Dedifferentiated amniotic fluid mesenchymal stem cell (primary cell): Measurements from ENCODE around the gene WNK1.
"Not testable (repeated sequence)": the region's sequence is repeated elsewhere in the genome, so short reads cannot be mapped to it uniquely, and the experiment has no call there.

Experiments used
- DNase-seq: peaks from one replicate; pipeline ENCODE4 v3.0.0-alpha.2; 2016; ENCODE audit errors: extremely low spot score

The WNK1 gene

DNA sequence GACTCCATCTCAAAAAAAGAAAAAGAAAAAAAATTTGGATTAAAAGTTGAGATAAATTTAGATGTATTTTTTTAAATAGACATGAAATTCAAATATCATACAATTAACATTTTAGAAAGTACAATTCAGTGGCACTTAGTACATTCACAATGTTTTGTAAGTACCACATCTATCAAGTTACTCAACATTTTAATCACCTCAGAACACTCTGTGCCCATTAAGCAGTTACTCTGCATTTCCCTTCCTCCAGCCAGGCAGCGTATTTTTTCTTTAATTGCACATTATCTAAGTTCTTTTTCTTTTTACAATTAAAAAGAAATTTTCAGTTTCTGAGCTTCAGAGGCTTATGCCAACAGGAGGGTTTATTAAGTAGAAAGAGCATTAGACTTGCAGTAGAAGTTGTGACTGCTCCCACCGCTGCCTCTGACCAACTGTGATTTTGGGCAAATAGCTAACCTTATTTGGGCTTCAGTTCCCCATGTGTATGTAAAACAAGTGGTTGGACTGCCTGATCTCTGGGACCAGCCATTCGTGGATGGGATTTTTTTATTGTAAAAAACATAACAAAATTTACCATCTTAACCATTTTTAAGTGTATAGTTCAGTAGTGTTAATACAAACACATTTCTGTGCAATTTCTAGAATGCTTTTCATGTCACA is 65.7 kb downstream of the WNK1 start:
- DNase-seq = no peak

DNA sequence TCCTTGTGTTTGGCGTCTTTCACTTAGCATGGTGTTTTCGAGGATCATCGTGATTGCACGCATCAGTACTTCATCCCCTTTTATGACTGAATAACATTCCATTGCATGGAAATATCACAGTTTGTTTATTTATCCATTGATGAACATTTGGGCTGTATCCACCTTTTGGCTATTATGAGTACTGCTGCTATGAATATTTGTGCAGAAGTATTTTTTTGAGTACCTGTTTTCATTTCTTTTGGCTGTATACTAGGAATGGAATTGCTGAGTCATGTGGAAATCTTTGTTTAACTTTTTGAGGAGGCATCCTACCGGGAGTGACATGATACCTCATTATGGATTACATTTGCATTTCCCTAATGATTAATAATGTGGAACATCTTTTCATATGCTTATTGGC is 66.4 kb downstream of the WNK1 start:
- no peak for DNase-seq

DNA sequence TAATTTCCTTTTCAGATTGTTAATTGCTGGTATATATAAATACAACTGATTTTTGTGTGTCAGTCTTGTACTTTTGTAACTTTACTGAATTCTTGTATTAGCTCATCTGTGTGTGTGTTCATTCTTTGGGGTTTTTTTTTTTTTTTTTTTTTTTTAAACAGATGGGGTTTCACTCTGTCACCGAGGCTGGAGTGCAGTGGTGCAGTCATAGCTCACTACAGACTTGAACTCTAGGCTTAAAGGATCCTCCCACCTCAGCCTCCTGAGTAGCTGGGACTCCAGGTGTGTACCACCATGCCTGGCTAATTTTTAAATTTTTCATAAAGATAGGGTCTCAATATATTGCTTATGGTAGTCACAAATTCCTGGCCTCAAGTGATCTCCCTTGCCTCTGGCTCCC is 68.0 kb downstream of the WNK1 start:
- no peak for DNase-seq

DNA sequence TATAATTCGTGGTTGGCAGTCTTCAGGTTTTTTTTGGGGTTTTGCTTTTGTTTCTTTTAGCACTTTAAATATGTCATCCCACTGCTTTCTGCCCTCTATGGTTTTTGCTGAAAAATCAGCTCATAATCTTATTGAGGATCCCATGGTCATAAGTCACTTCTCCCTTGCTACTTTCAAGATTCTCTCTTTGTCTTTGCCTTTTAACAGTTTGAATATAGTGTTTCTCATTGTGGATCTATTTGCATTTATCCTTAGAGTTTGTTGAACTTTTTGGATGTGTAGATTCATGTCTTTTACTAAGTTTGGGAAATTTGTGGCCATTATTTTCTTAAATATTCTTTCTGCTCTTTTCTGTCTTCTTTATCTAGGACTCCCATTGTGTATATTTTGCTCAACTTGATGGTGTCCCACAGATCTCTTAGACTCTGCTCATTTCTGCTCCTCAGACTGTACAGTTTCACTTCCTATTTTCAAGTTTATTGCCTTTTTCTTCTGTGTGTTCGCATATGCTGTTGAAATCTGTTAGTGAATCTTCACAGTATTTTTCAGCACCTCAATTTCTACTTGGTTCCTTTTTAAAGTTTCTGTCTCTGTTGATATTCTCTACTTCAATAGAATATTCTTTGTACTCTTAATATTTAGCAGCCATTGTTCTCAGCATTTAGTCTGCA is 70.8 kb downstream of the WNK1 start:
- no peak for DNase-seq

DNA sequence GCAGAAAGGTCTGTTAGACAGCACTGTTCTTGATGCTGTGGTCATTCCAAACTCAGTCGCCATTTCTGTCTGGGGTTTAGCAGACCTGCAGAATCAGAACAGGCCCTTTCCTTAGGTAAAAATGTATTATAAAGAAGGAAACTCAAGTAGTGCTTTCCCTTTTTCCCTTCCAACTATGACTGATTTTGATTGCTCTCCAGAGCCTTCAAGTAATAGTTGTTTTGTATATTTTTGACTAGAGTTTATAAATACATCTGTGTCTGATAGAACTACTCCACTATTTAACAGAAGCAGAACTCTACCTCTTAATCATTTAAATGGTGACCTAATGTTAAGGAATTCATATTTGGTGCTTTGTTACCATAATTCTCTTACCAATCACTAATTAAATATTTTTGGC is 74.0 kb downstream of the WNK1 start:
- DNase-seq = no peak

DNA sequence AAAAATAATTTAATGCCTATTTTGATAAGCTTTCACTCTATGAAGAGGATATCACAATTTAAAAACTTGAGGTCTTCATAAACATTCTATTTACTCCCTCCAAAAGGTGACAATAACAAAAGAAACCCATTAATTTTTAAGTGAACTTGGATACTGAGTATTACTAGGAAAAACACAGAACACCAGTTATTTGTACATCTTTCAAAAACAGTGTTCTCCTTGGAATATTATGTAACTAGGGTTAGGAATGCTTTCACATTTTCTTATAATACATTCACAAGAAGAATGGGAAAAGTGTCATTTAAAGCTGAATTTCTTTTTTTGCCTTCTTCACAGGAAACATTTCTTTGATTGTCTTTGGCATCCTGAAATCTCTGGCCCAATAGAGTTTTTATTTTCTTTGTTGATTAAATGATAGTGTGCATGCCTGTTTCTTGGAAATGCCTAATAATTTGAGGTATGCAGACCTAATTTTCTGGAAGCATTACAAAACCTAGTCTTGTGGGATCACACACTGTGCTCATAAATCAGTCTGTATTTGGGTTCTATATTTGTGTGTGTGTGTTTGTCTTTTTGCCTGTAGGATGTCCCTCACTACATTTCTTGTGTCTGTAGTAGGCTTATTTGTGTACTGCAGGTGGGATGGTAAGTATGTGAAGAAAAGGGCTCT is 76.5 kb downstream of the WNK1 start:
- no peak for DNase-seq

DNA sequence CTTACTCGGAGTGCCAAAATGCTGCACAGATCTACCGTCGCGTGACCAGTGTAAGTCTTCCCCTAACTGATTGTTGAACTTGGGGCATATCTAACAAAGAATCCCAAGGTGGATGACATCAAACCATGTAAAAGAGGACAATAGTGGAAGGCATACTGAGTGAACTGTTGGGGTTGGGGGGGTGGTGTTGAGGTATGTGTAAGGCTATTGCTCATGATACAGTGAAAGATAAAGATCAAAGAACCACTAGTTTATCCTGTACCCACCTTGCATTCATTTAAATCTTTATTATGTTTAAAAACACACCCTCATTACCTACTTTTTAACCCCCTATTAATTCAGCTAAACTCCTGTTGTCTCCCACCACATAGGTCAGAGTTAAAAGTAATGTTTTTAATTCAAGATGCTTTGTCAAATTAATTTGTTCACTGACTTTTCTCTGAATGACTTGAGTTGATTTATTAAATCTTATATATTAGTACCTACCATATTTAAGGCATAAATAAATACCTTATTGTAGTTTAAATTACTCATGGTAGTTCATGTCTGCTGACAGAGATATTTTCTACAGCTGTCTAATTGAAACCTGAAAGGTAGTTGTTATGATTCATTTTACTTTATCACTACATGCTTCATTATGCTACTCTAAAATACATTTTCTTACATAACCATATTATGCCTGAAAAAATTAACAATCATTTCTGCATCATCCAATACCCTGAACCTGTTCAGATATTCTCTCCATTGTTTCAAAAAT is 77.9 kb downstream of the WNK1 start:
- DNase-seq = no peak

DNA sequence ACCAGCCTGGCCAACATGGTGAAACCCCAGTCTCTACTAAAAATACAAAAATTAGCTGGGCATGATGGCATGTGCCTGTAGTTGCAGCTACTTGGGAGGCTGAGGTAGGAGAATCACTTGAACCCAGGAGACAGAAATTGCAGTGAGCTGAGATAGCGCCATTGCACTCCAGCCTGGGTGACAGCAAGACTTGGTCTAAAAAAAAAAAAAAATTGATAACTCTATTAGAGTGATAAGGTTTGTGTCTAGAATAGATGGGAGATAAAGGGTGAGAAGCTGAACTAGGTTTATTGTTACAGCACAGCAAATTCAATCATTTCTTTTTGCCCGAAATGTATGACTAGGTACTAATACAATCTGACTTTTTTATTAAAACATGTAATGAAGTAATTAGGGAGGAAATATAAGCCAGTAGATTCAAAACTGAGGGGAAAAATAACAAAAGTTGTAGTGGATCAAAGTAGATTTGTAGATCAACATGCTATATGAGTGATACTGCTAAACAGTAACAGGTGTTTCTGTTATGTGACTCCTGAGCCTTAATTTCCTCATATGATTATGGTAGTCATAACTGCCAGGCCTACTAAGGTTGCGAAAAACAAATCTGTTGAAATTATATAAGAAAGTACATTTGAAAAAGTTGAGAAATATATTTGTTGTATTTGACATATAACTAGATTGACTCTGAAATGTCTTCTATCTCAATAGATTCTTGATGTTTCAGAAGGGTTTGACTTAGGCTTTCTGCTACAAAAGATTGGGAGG is 83.6 kb downstream of the WNK1 start:
- no peak for DNase-seq

DNA sequence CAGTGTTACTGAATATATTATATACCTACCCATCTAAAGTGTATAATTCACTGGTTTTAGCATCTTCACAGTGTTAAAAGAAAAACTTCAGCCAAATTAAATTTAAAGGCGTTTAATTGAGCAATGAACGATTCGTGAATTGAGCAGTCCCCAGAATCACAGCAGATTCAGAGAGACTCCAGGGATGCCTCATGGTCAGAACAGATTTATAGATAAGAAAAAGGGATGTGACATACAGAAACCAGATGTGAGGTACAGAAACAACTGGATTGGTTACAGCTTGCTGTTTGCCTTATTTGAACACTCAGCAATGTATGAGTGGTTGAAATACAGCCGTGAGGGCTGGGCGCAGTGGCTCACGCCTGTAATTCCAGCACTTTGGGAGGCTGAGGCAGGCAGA is 84.6 kb downstream of the WNK1 start:
- no peak for DNase-seq

DNA sequence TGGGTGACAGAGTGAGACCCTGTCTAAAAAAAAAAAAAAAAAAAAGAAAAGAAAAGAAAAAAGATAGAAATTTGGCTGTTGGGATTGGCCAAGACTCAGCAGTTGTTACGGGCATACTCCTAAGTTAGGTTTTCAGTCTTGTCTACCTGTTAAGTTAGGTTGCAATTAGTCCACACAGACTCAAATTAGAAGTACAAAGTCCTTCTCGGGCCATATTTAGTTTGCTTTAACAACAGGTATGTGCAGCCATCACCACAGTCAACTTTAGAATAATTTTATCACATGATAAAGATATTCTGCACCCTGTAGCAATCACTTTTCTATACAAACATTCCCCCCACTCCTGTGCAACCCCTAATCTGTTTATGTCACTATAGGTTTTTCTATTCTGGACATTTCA is 85.2 kb downstream of the WNK1 start:
- DNase-seq = no peak

DNA sequence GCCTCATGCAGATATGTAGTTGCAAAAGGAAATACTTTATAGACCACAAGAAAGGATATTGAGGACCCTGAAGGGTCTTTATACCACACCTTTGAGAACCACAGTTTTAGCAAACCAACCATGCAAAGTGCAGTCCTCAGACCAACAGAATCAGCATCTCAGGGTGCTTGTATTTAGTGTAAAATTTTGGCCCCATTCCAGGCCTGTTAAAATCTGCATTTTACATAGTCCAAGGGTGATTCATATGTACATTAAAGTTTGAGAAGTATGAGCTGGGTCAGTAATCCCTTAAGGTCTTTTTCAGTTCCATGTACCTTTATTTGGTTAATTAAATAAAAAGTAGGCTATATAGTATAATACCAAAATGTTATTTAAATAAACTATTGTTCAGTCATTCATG is 91.2 kb downstream of the WNK1 start:
- DNase-seq = no peak

DNA sequence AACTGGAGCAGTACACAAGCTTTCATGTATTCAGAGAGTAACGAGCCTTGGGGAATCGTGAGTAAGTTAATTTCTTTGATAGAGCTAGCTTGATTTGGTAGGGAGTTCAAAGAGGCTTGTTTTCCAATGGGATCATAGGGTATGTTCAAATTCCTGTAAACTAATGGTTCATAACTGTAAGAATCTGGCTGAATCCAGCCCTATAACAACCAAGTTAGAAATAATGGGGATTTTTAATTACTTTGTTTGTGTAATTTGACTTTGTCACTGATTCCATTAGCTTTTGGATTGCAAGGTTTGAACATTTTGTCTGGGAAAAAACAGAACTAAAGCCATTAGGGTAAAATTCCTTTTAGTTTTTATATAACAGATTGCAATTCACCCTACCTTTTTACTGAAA is 94.0 kb downstream of the WNK1 start:
- no peak for DNase-seq

DNA sequence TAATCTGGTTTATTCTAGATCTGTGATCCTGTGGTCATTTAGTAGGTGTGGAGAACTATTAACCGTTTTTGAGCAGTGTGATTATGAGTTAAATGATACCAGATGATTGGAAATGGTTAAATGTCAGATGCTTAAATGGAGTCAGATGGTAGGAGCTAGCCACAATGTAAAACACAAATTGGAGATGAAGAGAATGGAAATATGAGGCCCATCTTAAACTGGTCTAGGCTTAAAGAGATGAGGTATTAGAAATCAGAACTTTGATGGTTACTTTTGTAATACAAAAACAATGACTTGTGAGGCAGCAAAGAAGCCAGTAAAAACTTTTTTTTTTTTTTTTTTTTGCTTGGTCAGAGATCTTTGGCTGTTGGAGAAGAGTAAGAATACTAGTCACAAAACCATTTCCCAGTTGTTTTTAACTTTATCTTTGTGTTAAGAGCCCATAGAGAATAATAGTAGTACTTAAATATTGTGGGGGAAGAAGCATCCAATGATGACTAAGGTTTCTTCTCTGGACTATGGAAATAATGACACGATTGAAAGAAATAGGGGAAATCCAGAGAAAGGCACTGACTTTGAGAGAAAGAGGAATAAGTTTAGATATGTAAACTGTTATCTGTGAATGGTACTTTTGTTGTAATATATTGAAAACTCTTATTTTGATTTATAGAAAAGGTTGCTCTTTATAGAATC is 95.9 kb downstream of the WNK1 start:
- no peak for DNase-seq

DNA sequence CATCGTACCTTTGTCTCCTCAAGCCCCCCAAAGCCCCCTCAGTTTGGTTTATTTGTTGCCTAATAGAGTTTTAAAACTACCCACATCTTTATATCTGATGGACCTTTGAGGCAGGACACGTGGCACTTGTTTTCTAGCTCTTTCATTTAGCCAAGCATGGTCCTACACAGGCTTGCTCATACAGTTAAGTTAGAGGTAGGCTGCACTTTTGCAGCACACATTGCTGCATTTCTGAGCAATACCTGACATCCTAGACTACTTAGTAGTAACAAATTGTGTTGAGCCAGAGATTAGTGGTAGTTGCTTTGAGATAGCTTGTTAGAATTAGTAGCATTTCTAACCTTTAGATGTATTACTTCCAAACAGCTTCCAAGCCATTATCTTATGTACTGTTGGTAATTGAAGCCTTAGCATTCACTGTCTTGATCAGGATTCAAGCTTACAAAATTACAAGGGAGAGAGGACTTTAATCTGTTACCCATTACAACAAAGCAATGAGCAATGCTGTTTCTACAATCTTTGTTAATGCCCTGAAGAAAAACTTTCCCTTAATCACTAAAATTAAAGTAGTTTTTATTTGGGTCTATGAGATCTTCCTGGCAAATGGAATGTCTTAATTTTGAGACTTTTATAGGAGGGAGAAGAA is 96.6 kb downstream of the WNK1 start:
- no peak for DNase-seq

DNA sequence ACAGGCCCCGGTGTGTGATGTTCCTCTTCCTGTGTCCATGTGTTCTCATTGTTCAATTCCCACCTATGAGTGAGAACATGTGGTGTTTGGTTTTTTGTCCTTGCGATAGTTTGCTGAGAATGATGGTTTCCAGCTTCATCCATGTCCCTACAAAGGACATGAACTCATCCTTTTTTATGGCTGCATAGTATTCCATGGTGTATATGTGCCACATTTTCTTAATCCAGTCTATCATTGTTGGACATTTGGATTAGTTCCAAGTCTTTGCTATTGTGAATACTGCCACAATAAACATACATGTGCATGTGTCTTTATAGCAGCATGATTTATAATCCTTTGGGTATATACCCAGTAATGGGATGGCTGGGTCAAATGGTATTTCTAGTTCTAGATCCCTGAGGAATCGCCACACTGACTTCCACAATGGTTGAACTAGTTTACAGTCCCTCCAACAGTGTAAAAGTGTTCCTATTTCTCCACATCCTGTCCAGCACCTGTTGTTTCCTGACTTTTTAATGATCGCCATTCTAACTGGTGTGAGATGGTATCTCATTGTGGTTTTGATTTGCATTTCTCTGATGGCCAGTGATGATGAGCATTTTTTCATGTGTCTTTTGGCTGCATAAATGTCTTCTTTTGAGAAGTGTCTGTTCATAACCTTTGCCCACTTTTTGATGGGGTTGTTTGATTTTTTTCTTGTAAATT is 97.5 kb downstream of the WNK1 start:
- not testable (repeated sequence) for DNase-seq

DNA sequence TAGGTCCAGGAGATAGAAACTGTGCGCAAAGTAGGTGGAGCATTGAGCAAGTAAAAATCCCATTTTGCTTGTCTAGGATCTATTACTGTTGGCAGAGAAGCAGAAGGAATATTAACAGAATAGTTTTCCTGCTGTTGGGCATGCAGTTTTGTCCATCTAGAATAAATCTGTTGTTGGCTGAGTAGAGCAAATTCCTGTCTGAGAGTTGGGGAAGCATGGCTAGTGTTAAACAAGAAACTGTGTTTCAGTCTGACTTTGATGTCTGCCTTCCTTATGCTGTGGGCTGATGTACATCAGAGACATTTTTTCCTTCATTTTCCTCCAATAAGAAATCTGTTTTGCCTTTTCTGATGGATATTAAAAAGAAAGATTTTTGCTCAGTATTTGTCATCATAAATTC is 99.0 kb downstream of the WNK1 start:
- DNase-seq = peak; percentile 61

DNA sequence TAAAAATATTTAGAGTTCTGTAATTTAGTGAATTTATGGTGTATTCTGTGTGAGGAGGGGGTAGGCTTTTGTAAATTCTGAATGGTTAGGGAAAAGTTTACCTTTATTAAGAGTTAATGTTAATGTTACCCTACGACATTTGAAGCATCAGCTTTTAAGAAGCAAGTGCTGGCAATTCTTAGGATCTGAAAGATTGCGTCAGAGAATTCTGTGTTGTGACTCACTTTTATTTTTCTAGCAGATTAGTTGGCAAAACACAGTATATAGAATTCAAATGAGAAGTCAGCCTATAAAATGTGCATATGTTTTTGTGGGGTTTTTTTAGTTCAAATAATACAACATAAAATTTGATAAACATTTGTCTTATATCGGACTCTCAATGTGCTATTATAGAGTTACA is 99.5 kb downstream of the WNK1 start:
- peak; percentile 88 for DNase-seq

DNA sequence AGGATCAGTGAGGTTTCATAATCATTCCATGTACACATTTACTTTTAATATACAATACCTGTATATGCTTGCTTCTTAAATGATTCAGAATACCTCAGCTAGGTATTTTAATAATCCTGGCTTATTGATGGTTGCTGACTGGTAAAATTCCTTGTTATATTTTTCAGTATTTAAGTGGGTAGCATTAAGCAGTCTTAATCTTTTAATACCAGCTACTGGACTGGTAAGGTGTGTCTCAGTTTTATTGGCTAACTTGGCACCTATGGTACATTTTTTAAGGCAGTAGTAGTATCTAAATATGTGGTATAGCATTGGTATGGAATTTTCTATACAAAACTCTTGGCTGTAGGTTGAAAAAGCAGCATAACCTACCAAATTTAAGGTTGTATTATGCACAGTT is 100.5 kb downstream of the WNK1 start:
- no peak for DNase-seq

DNA sequence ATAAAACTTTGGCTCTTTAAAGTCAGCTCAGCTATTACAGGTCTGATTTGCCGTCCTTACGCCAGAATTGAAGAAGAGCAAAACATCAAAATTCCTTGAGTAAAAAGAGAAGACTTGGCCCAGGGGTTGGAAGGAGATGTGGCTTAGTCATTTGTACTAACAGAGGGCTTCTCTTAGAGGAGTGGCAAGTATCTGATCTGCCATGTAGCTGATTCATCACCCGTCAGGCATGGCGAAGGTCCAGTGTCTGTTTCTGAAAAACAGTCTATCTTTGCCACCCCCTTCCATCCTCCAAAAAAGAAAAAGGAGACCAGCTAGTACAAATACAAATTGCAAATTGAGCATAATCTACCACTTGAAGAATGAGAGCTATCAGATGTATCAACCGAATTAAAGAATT is 105.2 kb downstream of the WNK1 start:
- DNase-seq = peak; percentile 75

DNA sequence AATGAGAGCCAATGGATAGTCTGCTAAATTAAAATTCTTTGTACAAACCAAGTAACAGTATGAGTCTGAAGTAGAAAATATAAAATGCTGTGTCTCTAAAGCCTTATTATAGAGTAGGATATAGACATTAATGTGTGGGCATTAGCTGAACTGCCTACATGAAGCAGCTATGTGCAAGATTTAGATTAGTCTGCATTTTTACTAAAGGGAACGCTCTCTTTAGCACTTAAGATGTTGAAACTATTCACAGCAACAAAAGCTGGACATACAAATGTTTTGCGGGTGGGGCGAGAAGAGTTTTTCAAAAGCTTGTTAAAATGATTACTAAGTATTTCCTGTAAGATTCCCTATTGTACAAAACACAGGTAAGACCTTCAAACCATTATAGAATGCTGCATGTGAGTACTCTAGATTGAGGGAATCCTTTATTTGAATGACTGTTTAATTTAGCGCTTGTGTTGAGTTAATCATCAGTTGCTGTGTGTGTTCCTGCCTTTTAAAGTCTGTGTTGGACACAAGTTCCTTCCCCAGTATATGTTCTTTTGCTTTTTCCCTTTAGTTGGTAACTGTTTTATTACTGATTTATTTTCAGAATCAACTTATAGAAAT is 110.0 kb downstream of the WNK1 start:
- no peak for DNase-seq
